Measurements from ENCODE around the gene MACROD2.

DNA sequence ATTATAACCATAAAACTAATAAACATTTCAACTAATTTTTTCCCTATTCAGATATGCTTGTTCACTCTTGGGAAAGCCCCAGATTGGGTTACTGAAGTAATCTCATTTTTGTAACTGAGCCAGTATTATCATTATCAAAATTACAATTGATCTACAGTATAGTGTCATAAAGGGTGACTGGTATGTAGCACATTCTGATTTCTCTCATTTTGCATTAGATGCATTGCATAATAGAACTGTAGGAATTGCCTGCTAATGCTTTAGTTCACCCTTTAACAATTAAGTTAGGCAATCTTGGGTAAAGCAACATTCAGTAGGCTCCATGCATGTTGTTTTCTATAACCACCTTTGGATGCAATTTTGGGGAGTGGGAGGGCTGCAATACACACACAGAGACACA lies 492.9 kb downstream of the MACROD2 start:
- TF ChIP-seq, protein P1, sequence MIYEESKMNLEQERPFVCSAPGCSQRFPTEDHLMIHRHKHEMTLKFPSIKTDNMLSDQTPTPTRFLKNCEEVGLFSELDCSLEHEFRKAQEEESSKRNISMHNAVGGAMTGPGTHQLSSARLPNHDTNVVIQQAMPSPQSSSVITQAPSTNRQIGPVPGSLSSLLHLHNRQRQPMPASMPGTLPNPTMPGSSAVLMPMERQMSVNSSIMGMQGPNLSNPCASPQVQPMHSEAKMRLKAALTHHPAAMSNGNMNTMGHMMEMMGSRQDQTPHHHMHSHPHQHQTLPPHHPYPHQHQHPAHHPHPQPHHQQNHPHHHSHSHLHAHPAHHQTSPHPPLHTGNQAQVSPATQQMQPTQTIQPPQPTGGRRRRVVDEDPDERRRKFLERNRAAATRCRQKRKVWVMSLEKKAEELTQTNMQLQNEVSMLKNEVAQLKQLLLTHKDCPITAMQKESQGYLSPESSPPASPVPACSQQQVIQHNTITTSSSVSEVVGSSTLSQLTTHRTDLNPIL (CRISPR knock-in tag; IDR thresholded peaks at IDR 0.05; ENCODE audit: low read depth) = no peak
- TF ChIP-seq ZFP30 (CRISPR knock-in tag; IDR thresholded peaks at IDR 0.05) = no peak
- no peak for TF ChIP-seq ZFP3 (CRISPR knock-in tag; IDR thresholded peaks at IDR 0.05)
